Activated naive CD4-positive, alpha-beta T cell treated with anti-CD3 and anti-CD28 coated beads, Interleukin-2, amount 10 ng/mL, durations not matched to agents 7 days and 5 days (primary cell): ENCODE data around the gene ADH5.
"Not testable (repeated sequence)": the region's sequence is repeated elsewhere in the genome, so short reads cannot be mapped to it uniquely, and the experiment has no call there.

Source experiments
- CTCF ChIA-PET: fragments of 350-600 bp; sonication (Branson Sonifier 250); formaldehyde crosslinking; loops from one replicate; lab custom pipeline; 2021; ENCODE audit warnings: antibody characterized with exemption; lab: Charles Lee
- DNase-seq: peaks from one replicate; pipeline ENCODE4 v3.0.0-alpha.2; 2020
- H3K27ac Mint-ChIP-seq: one replicate; pipeline ENCODE4 v1.8.0; 2021; ENCODE audit warnings: mild to moderate bottlenecking, moderate library complexity, mixed read lengths
- H3K27me3 Mint-ChIP-seq: one replicate; pipeline ENCODE4 v1.8.0; 2021; ENCODE audit warnings: mild to moderate bottlenecking, mixed read lengths
- H3K36me3 Mint-ChIP-seq: one replicate; pipeline ENCODE4 v1.8.0; 2021; ENCODE audit warnings: mixed read lengths
- H3K4me1 Mint-ChIP-seq: one replicate; pipeline ENCODE4 v1.8.0; 2021; ENCODE audit warnings: mixed read lengths
- H3K4me3 Mint-ChIP-seq: one replicate; pipeline ENCODE4 v1.8.0; 2021; ENCODE audit warnings: mild to moderate bottlenecking, moderate library complexity, mixed read lengths
- H3K9me3 Mint-ChIP-seq: one replicate; pipeline ENCODE4 v1.8.0; 2021; ENCODE audit warnings: mixed read lengths

Gene ADH5

GRCh38 chr4:99077177-99077576, 11.4 kb downstream of the ADH5 start:
- no peak overlapping the region for H3K27ac Mint-ChIP-seq
- no peaks in the 10 kb centered on the region for H3K9me3 Mint-ChIP-seq
- no peak overlapping the region for H3K4me3 Mint-ChIP-seq
- no peaks in the 10 kb centered on the region for H3K27me3 Mint-ChIP-seq
- H3K4me1 Mint-ChIP-seq: peaks cover 3% of the 10 kb centered on the region
- CTCF ChIA-PET: no interaction called here
- peaks cover 64% of the 10 kb centered on the region for H3K36me3 Mint-ChIP-seq
- DNase-seq: no peak

- Mint-ChIP-seq H3K4me3 (no peak overlapping the region), H3K27me3 (no peaks in the 10 kb centered on the region), H3K27ac (no peak overlapping the region), H3K36me3 (peaks cover 65% of the 10 kb centered on the region), H3K9me3 (no peaks in the 10 kb centered on the region), H3K4me1 (no peaks in the 10 kb centered on the region)
- CTCF ChIA-PET: no interaction called here
- no peak for DNase-seq
These were observed 12.2 kb downstream of the ADH5 start for GRCh38 chr4:99076292-99076976.

- no peaks in the 10 kb centered on the region for H3K4me1 Mint-ChIP-seq
These were observed 13.8 kb downstream of the ADH5 start for GRCh38 chr4:99074816-99075215.

GRCh38 chr4:99071159-99071558, 17.4 kb downstream of the ADH5 start:
- CTCF ChIA-PET: no interaction called here
- H3K36me3 Mint-ChIP-seq: peaks cover 54% of the 10 kb centered on the region
- H3K4me1 Mint-ChIP-seq: no peaks in the 10 kb centered on the region
- no peaks in the 10 kb centered on the region for H3K27me3 Mint-ChIP-seq
- H3K9me3 Mint-ChIP-seq: no peaks in the 10 kb centered on the region
- H3K27ac Mint-ChIP-seq: no peak overlapping the region
- DNase-seq: no peak
- H3K4me3 Mint-ChIP-seq: no peak overlapping the region

More at GRCh38 chr4:99074816-99075215, 13.8 kb downstream of the ADH5 start:
- Mint-ChIP-seq H3K4me3 (no peak overlapping the region), H3K9me3 (no peaks in the 10 kb centered on the region), H3K27me3 (no peaks in the 10 kb centered on the region), H3K27ac (no peak overlapping the region), H3K36me3 (peaks cover 59% of the 10 kb centered on the region)
- CTCF ChIA-PET: interaction anchor here (0.8 to 1.2 kb wide), 2 partner anchors 19 to 79 kb away, joined by 3 to 4 read pairs; partner anchors contain the start of gene METAP1
- DNase-seq: no peak

GRCh38 chr4:99067617-99068016, 21.0 kb downstream of the ADH5 start:
- no peak for DNase-seq
- Mint-ChIP-seq H3K27me3 (no peaks in the 10 kb centered on the region), H3K4me1 (no peaks in the 10 kb centered on the region), H3K27ac (no peak overlapping the region), H3K4me3 (no peak overlapping the region), H3K9me3 (peaks cover 2% of the 10 kb centered on the region), H3K36me3 (peaks cover 54% of the 10 kb centered on the region)
- CTCF ChIA-PET: interaction anchor here (0.9 to 1.5 kb wide), 3 partner anchors 11 to 72 kb away, joined by 3 read pairs; partner anchors contain the start of gene METAP1

- peaks cover 54% of the 10 kb centered on the region for H3K36me3 Mint-ChIP-seq
These were observed 23.1 kb downstream of the ADH5 start for GRCh38 chr4:99065521-99065920.

GRCh38 chr4:99062120-99062519, 26.5 kb downstream of the ADH5 start:
- DNase-seq: no peak
- H3K36me3 Mint-ChIP-seq: peaks cover 63% of the 10 kb centered on the region
- CTCF ChIA-PET: no interaction called here
- H3K4me3 Mint-ChIP-seq: no peak overlapping the region
- no peak overlapping the region for H3K27ac Mint-ChIP-seq
- H3K4me1 Mint-ChIP-seq: no peaks in the 10 kb centered on the region
- peaks cover 2% of the 10 kb centered on the region for H3K9me3 Mint-ChIP-seq
- H3K27me3 Mint-ChIP-seq: no peaks in the 10 kb centered on the region

More at GRCh38 chr4:99065521-99065920, 23.1 kb downstream of the ADH5 start:
- DNase-seq, H3K27ac Mint-ChIP-seq, CTCF ChIA-PET, H3K9me3 Mint-ChIP-seq, H3K4me3 Mint-ChIP-seq, H3K4me1 Mint-ChIP-seq, H3K27me3 Mint-ChIP-seq: not testable (repeated sequence)

- peaks cover 58% of the 10 kb centered on the region for H3K36me3 Mint-ChIP-seq
- H3K27me3 Mint-ChIP-seq: no peaks in the 10 kb centered on the region
- peaks cover 1% of the 10 kb centered on the region for H3K4me1 Mint-ChIP-seq
- CTCF ChIA-PET: no interaction called here
- peaks cover 2% of the 10 kb centered on the region for H3K9me3 Mint-ChIP-seq
- H3K4me3 Mint-ChIP-seq: no peak overlapping the region
- no peak overlapping the region for H3K27ac Mint-ChIP-seq
- DNase-seq: no peak
These were observed 27.4 kb downstream of the ADH5 start for GRCh38 chr4:99061048-99061700.

- Mint-ChIP-seq H3K27me3 (no peaks in the 10 kb centered on the region), H3K4me3 (no peak overlapping the region), H3K4me1 (peaks cover 12% of the 10 kb centered on the region), H3K27ac (no peak overlapping the region), H3K36me3 (peaks cover 47% of the 10 kb centered on the region), H3K9me3 (no peaks in the 10 kb centered on the region)
- DNase-seq: no peak
- CTCF ChIA-PET: interaction anchor here (2.8 kb wide), 1 partner anchor 64 kb away, joined by 12 read pairs; the partner anchor contains the start of gene METAP1
These were observed 29.0 kb downstream of the ADH5 start for GRCh38 chr4:99059550-99059949.

GRCh38 chr4:99058228-99058627, 30.4 kb downstream of the ADH5 start:
- H3K27ac Mint-ChIP-seq: no peak overlapping the region
- H3K27me3 Mint-ChIP-seq: no peaks in the 10 kb centered on the region
- no peak for DNase-seq
- H3K36me3 Mint-ChIP-seq: peaks cover 48% of the 10 kb centered on the region
- H3K4me1 Mint-ChIP-seq: peaks cover 20% of the 10 kb centered on the region
- no peak overlapping the region for H3K4me3 Mint-ChIP-seq
- no peaks in the 10 kb centered on the region for H3K9me3 Mint-ChIP-seq
- CTCF ChIA-PET: interaction anchor here (0.6 to 2.8 kb wide), 3 partner anchors 62 to 129 kb away, joined by 3 to 12 read pairs (median 3); partner anchors contain the start of genes EIF4E and METAP1

- Mint-ChIP-seq H3K36me3 (peaks cover 47% of the 10 kb centered on the region), H3K4me3 (no peak overlapping the region), H3K9me3 (no peaks in the 10 kb centered on the region), H3K27ac (peak overlapping the region; percentile 53), H3K27me3 (no peaks in the 10 kb centered on the region), H3K4me1 (peaks cover 37% of the 10 kb centered on the region)
- CTCF ChIA-PET: interaction anchor here (1.1 to 5.9 kb wide), 2 partner anchors 59 to 830 kb away, joined by 3 to 120 read pairs; partner anchors contain the start of gene METAP1
- DNase-seq: no peak
These were observed 34.1 kb downstream of the ADH5 start for GRCh38 chr4:99054428-99054994.

- H3K9me3 Mint-ChIP-seq: no peaks in the 10 kb centered on the region
These were observed 35.7 kb downstream of the ADH5 start for GRCh38 chr4:99052902-99053301.

GRCh38 chr4:99047710-99048109, 40.9 kb downstream of the ADH5 start:
- no peak for DNase-seq
- H3K27me3 Mint-ChIP-seq: no peaks in the 10 kb centered on the region
- peaks cover 71% of the 10 kb centered on the region for H3K36me3 Mint-ChIP-seq
- peak overlapping the region; percentile 11 for H3K27ac Mint-ChIP-seq
- CTCF ChIA-PET: interaction anchor here (0.6 to 1.3 kb wide), 3 partner anchors 8 to 41 kb away, joined by 3 to 7 read pairs (median 3); no protein-coding TSS in a partner anchor
- H3K4me3 Mint-ChIP-seq: no peak overlapping the region
- H3K9me3 Mint-ChIP-seq: peaks cover 6% of the 10 kb centered on the region
- H3K4me1 Mint-ChIP-seq: peaks cover 23% of the 10 kb centered on the region

More at GRCh38 chr4:99052902-99053301, 35.7 kb downstream of the ADH5 start:
- peaks cover 52% of the 10 kb centered on the region for H3K36me3 Mint-ChIP-seq
- peak overlapping the region; percentile 74 for H3K27ac Mint-ChIP-seq
- DNase-seq: no peak
- CTCF ChIA-PET: interaction anchor here (5.9 kb wide), 1 partner anchor 57 kb away, joined by 120 read pairs; the partner anchor contains the start of gene METAP1
- H3K4me1 Mint-ChIP-seq: peaks cover 37% of the 10 kb centered on the region
- H3K4me3 Mint-ChIP-seq: no peak overlapping the region
- H3K27me3 Mint-ChIP-seq: no peaks in the 10 kb centered on the region

- no peak overlapping the region for H3K4me3 Mint-ChIP-seq
These were observed 45.2 kb downstream of the ADH5 start for GRCh38 chr4:99043346-99043745.

More at GRCh38 chr4:99043346-99043745, 45.2 kb downstream of the ADH5 start:
- CTCF ChIA-PET: interaction anchor here (0.8 to 1.4 kb wide), 2 partner anchors 13 to 48 kb away, joined by 3 to 12 read pairs; no protein-coding TSS in a partner anchor
- Mint-ChIP-seq H3K9me3 (peaks cover 8% of the 10 kb centered on the region), H3K27me3 (no peaks in the 10 kb centered on the region), H3K4me1 (peaks cover 18% of the 10 kb centered on the region), H3K27ac (peak overlapping the region; percentile 82), H3K36me3 (peaks cover 68% of the 10 kb centered on the region)
- DNase-seq: no peak
